ENCODE measurements around the gene PLCB1. TPM values are rescaled to one million over a fixed set of nuclear protein-coding genes. Genes with fewer than 3 reads are reported as not detected.

PLCB1 gene
- polyA plus RNA-seq, 1 experiment, result 16.4 TPM

DNA sequence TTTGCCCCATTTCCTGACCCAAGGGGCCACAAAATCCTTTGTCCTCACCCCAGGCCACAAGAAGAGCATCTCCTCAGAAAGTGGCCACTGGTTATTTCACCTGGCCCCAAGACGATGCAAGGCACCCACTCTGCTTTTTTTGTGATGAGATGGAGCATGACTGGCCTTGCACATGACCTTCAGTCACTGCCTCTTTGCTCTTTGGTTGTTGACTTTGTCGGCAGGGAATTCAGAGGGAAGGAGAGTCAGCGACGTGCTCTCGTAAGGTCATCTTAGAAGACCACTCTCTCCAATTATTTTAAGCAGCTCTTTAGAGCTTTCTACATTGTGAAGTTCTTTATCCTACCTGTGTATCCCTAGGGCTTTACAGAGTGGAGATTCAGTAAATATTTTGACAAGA, 306.7 kb downstream of the PLCB1 start:
- Histone ChIP-seq H3K27me3 (ENCODE audit: control insufficient read depth, insufficient read depth, low read length) (no peaks in the 10 kb centered on the region), H3K27ac (ENCODE audit: low read depth, low read length) (no peak overlapping the region), H3K4me3 (ENCODE audit: low read depth, low read length) (no peak overlapping the region), H3K9me3 (ENCODE audit: control insufficient read depth, insufficient read depth, low read length) (no peaks in the 10 kb centered on the region)
- CTCF ChIA-PET, result no interaction called here
- POLR2A ChIA-PET, result no interaction called here
- TF ChIP-seq, protein P1, sequence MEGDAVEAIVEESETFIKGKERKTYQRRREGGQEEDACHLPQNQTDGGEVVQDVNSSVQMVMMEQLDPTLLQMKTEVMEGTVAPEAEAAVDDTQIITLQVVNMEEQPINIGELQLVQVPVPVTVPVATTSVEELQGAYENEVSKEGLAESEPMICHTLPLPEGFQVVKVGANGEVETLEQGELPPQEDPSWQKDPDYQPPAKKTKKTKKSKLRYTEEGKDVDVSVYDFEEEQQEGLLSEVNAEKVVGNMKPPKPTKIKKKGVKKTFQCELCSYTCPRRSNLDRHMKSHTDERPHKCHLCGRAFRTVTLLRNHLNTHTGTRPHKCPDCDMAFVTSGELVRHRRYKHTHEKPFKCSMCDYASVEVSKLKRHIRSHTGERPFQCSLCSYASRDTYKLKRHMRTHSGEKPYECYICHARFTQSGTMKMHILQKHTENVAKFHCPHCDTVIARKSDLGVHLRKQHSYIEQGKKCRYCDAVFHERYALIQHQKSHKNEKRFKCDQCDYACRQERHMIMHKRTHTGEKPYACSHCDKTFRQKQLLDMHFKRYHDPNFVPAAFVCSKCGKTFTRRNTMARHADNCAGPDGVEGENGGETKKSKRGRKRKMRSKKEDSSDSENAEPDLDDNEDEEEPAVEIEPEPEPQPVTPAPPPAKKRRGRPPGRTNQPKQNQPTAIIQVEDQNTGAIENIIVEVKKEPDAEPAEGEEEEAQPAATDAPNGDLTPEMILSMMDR (IDR thresholded peaks at IDR 0.05; ENCODE audit: low read depth, low read length), result no peak
- no peak for DNase-seq (ENCODE audit: low read depth, low spot score)

DNA sequence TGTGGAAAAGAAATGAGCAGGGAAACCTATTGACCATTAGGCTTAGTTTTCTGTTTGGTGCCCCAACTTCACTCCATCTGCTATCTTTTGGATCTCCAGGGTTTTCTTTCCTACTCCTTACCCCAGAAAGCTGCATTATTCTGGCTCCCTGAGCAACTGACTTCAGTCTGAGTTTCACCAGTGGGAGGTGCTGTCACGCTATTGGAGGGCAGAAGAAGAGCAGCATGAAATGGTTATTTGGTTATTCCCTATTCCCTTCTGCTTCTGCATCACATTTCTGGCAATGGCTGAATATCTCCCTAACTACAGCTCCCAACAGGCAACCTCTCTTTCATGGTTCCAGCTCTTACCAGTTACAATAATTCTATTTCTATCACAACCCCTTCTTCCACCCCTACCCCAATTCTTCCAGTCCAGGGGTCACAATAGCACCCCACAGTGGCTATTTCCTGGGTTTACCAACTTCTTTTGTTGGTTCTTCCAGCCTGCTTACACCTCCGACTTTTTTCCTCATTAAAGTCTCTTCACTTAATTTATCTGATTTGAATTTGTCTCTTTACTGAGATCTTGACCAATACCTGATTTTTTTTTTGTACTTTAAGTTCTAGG, 311.5 kb downstream of the PLCB1 start:
- Histone ChIP-seq H3K9me3 (ENCODE audit: control insufficient read depth, insufficient read depth, low read length) (no peaks in the 10 kb centered on the region), H3K4me3 (ENCODE audit: low read depth, low read length) (no peak overlapping the region), H3K27me3 (ENCODE audit: control insufficient read depth, insufficient read depth, low read length) (no peaks in the 10 kb centered on the region), H3K27ac (ENCODE audit: low read depth, low read length) (no peak overlapping the region)
- ChIA-PET POLR2A (no interaction called here), CTCF (no interaction called here)
- no peak for DNase-seq (ENCODE audit: low read depth, low spot score)
- TF ChIP-seq, protein P1 (IDR thresholded peaks at IDR 0.05; ENCODE audit: low read depth, low read length), result no peak

DNA sequence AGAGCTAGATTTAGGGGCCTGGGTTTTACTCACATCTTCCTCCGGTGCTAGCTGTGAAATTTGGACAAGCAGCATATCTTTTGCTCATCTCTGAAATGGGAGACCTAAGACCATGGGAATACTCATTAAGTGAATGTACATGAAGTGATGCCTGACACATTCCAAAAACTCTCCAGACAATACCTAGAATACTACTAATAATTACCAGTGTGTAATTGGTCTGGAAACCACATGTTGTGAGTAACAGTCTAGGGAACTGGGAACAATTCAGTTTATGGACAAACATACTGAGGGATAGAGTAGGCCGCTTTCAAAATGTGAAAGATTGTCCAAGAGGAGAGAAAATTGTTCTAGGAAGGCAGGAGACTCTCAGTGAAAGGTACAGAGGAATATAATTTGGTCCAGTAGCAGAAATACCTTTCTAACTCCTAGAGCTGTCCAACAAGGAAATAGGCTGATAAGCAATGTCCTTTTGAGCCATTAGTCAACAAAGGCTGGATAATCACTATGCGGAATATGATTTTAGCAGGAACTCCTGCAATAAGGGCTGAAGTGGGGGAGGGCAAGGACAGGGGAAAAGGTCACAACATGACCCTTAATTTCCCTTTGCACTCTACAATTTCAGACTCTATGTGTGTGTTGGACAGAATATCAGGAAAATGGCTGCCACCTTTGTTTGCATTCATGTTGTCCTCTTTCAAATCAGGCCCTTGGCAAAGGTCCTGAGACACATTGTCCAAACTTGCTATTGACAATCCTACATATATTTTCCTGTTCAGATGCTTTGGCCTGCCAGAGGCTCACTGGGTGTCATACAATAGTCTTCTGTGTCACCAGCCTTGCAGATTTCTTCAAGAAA, 315.4 kb downstream of the PLCB1 start:
- TF ChIP-seq, protein P1 (IDR thresholded peaks at IDR 0.05; ENCODE audit: low read depth, low read length), result no peak
- no peaks in the 10 kb centered on the region for H3K9me3 ChIP-seq (ENCODE audit: control insufficient read depth, insufficient read depth, low read length)
- ChIA-PET POLR2A (no interaction called here), CTCF (interaction anchor here (1.4 kb wide), 1 partner anchor 274 kb away, joined by 4 read pairs; no protein-coding TSS in a partner anchor)
- H3K27me3 ChIP-seq (ENCODE audit: control insufficient read depth, insufficient read depth, low read length), result no peaks in the 10 kb centered on the region
- H3K4me3 ChIP-seq (ENCODE audit: low read depth, low read length), result no peak overlapping the region
- no peak for DNase-seq (ENCODE audit: low read depth, low spot score)
- H3K27ac ChIP-seq (ENCODE audit: low read depth, low read length), result no peak overlapping the region

DNA sequence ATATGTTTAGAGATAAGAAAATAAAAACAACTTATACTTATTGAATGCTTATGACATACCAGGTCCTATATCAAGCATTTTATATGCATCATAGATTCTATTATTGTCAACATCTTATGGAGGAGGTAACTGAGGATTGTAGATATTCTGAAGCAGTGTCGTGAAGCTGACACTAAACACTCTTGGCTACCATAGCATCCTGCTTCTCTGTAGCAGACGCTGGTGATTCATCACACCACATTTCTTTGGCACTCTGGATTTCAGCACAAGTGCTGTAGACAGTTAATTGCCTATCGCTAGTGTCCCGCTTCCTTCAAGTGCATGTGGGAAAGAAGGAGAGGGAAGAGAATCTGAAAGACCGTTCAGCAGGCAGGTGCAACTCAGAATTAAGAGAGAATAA, 317.1 kb downstream of the PLCB1 start:
- Histone ChIP-seq H3K9me3 (ENCODE audit: control insufficient read depth, insufficient read depth, low read length) (no peaks in the 10 kb centered on the region), H3K4me3 (ENCODE audit: low read depth, low read length) (no peak overlapping the region), H3K27me3 (ENCODE audit: control insufficient read depth, insufficient read depth, low read length) (no peaks in the 10 kb centered on the region), H3K27ac (ENCODE audit: low read depth, low read length) (no peak overlapping the region)
- CTCF ChIA-PET, result no interaction called here
- no peak for DNase-seq (ENCODE audit: low read depth, low spot score)
- POLR2A ChIA-PET, result no interaction called here
- TF ChIP-seq, protein P1 (IDR thresholded peaks at IDR 0.05; ENCODE audit: low read depth, low read length), result no peak

DNA sequence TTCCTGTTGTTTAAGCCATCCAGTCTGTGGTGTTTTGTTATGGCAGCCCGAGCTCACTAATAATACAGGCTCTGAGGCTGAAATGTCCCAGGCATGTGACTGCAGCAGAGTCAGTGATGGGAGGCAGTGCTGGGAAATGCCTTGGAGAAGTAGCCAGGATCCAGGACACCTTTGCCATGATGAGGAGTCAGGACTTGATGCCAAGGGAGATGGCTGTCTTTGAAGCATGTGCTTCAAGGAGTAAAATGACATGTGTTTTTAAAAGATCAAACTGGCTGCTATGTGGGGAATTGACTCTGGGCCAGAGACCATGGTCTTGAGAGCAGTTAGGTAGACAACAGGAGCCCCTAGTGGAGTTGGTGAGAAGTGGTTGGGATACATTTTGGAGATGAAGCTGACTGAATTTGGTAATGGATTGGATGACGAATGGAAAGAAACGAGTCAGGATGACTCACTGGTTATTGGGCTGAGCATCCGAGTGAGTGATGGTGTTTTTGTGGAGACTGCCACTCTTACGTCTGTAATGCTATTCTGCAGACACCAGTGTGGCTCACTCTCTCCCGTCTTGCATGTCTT, 322.2 kb downstream of the PLCB1 start:
- H3K9me3 ChIP-seq (ENCODE audit: control insufficient read depth, insufficient read depth, low read length), result no peaks in the 10 kb centered on the region
- POLR2A ChIA-PET, result no interaction called here
- H3K4me3 ChIP-seq (ENCODE audit: low read depth, low read length), result no peak overlapping the region
- peak; percentile 71 for DNase-seq (ENCODE audit: low read depth, low spot score)
- H3K27ac ChIP-seq (ENCODE audit: low read depth, low read length), result no peak overlapping the region
- CTCF ChIA-PET, result interaction anchor here (0.6 to 1.8 kb wide), 10 partner anchors 12 to 411 kb away, joined by 3 to 8 read pairs (median 4); partner anchors contain the start of gene PLCB1
- TF ChIP-seq, protein P1 (IDR thresholded peaks at IDR 0.05; ENCODE audit: low read depth, low read length), result peak; percentile 68
- no peaks in the 10 kb centered on the region for H3K27me3 ChIP-seq (ENCODE audit: control insufficient read depth, insufficient read depth, low read length)

All from AG04450 (cell line).